NAMALWA (cell line): Measurements from ENCODE around the gene TNNI3K.

Source experiments
- DNase-seq: peaks from one replicate; pipeline ENCODE4 v3.0.0-alpha.2; 2015; ENCODE audit warnings: low spot score

The TNNI3K gene

DNA sequence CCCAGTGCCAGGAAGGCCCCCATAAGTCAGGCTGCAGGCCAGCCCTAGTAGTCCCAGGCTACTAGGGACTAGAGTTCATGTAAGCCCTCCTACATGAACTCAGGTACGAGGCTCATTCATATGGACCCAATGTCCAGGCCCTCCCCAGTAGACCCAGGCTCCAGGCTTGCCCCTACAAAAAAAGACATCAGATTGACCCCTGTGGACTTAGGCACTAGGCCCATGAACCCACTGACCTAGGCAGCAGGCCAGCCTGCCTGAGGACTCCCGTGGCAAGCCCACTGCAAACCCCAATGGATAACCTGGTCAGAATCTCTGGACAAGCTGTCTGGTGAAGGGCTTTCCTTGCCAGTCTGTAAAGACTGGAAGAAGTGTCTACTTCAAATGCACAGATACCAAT, 51.2 kb downstream of the TNNI3K start:
- no peak for DNase-seq

DNA sequence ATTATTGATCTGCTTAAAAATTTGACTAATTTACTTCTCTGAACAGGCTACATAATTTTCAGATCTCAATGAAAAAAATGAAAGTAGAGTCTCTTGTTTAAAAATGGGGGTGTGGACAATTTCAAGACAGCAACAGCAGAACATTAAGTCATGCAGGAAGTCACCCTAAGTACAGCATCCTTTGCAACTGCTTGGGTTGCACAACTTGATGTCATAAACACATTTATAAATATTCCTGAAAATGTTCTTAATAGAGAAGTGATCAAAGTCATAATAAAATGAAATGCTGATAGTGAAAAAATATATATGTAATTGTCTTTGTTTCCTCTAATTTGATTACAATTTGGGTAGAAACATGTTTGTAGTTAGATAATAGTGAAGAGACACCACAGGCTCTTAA, 79.3 kb downstream of the TNNI3K start:
- no peak for DNase-seq

DNA sequence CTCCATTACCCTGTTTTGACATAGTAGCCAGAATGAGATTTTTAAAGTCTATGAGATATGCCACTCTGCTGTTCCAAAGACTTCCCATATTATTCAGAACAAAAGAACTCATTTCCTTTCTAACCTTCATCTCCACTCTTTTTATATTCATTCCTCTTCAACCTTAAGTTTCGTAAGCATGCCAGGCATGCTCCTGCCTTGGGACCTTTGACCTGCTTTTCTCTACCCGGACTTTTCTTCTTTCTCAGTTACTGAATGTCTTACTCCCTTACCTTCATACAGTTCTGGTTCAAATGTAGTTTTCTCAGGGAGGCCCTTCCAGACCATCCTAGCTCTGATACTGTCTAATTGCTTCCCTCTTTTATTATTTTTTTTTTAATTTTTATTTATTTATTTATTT, 81.1 kb downstream of the TNNI3K start:
- no peak for DNase-seq

DNA sequence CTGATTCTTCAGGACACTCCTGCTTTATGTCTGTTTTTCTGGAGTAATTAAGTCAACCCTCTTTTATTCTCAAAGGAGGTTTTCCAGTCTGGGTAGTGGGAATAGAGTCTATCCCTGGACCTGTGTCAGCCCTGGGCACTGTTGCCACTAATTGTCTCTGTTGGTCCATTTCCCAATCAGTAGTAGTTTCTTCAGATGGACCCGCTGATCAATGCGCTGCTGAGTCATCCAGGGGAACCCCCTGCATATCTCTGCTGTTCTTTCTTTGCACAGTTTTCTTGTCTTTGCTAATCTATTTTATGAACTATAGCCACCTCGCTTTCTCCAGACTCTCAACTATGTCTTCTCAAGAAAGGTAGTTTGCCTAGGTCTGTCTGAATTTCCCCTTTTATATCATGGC, 82.5 kb downstream of the TNNI3K start:
- no peak for DNase-seq

DNA sequence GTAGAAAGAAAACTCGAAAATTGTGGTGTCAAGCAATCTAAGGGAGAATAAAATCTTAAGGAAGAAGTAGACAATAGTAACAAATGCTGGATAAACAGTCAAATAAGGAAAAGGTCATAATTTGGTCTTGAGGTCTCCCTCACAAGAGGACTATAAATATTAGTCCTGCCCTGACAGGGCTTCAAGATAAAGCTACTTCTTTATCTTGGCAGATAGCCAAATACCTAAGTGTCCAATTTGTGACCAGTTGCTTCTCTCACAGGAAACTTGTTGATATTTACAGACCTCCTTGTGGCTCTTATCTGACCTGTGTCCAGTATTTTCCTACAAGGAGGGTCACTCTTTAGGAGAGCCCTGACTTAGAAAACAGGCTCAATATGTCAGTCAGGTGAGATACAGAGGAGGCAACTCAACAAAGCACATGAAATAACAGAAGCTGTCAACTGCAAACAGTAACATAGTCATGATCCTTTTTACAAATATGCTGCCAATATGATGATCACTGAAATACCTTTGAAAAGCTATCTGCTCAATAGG, 88.8 kb downstream of the TNNI3K start:
- DNase-seq, result no peak

DNA sequence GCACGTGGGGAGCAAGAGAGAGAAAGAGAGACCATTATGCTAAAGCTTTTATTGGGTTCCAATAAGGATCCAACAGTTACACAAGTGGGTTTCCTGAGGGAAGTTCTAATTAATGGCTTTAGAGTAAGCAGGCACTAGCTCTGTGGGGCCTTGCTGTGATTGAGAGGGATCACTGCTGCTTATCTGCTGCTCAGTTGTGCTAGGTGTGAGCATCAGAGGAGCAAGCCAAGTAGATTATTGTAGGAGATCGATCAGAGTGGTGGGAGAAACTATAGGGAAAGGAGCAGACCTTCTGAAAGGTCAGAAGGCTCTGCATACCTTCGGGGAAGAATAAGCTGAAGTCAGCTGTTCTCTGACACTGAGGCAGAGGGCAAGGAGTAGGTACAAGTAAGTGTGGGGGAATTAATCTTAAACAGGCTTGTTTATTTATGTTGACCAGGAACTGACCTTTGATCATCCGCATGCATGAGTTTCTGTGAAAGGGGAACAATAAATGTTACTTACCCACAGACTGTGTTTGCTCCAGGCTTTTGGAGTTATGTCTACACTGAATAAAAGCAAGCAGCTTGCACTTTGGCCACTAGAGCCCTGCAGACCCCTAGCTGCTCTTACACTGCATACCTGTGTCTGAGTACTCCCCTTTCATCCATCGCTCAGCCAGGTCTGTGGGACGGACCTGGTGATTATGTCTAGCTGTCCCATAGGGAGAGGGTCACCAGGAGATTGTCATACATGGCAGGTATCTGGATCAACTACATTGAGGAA, 89.7 kb downstream of the TNNI3K start:
- no peak for DNase-seq

DNA sequence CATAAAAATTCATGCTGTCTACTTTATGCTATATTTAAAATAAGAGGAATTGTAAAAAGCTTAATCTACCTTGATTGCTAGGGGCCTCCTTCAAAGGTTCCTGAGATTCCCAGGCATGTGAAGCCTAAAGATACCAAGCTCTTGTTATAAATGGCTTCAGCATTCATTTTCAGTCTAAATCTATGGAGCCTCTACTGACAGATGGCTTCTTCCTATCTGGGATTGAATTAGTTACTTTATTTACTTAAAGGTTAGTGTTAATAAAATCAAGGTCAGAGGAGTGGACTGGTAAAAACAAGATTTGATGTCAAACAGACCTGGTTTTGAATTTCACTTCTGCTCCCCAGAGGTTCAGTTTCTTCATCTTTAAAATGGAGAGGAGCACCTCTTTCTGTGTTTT, 93.7 kb downstream of the TNNI3K start:
- no peak for DNase-seq

DNA sequence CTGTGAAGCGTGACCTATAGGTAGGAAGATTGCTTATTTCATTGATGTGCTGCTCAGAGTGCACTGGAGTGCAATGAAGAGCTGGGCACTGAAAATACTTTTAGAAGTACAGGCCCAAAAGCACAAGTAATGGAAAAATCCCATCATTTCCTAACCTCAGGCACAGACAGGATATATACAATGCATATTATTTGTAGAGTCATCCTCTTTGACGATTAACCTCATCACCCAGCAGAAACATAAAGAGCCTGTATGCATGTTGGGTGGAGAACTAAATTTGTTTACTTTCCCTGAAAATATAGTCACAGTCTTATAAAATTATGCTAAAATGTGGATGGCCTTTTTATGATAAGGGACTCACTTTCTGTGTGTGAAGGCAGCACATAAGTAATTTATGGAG, 98.1 kb downstream of the TNNI3K start:
- DNase-seq, result no peak

DNA sequence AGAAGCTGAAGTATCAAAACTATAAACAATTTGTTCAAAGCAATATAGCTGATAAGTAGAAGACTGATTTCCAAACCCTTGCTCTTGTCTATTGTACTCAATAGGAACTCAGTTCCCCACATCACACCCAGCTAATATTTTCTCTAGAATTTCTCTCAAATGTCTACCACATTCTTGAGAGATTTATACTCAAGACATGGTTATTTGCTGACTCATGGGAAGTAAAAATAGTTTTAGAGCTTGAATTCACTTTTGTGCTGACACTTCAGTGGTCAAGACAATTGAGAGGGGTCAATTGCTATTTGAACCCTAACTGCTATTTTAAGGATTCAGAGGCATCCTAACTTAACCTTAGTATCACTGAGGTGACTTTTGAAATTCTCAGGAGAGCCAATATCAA, 99.0 kb downstream of the TNNI3K start:
- DNase-seq, result no peak

DNA sequence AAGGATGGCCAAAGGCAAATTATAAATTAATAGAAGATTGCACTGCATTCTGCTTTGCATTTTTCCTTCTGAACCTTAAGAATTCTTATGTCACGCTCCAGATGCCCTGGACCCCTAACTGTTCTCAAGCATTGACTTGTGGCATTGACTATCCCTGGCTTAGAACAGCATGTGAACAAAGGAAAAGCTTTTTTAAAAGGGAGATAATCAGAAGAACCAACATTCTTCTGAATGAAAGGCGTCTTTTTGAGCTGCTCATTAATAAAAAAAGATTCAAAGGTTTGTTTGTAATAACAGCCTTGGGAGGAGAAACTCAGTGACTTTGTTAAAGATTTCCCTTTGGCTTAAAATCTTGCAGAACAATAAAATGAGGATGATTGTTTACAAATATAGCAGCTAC, 105.5 kb downstream of the TNNI3K start:
- no peak for DNase-seq

DNA sequence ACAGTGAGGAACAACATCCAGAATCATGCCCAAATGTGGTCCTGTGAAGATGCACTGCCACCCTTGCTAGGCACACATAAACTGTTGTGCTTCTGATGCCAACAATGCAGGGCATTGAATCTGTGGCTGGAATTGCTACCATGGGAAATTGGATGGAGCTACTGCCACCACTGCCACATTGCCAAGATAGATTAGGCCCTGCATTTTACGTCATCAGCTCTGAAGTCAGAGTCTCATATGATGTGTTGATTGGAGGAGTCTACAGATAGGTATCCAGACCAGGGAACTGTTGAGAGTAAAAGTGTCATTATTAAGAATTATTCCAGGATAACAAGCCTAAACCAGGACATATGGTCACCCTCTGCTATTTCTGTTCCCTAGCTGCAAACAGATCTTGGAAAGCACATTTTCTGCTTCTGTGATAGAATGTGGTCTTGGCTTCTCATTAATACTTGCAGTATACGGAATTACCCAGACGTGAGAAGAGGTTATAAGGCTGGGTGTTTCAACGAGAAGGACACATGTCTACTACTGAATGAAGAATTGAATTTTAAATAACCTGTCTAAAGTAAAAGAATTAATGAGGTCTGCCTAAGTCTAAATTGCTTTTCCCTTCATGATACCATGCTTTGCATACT, 106.6 kb downstream of the TNNI3K start:
- DNase-seq, result no peak

DNA sequence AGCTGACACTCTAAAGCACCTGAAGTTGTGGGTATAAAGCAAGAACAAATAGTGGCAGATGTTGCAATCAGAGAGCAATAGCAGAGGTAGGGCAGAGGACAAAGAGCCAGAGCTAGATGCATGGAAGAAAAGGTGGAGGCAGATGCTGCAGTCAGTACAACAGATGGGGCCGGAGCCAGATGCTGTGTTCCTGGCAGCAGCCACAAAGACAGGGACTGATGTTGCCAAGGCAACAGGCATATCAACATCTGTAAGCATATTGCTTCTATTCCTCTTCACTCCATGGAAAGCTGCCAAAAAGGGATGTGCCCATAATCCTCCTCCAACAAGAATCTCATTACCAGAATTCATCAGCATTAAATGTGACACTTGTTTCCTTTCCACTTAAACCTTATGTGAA, 108.0 kb downstream of the TNNI3K start:
- peak; percentile 4 for DNase-seq

DNA sequence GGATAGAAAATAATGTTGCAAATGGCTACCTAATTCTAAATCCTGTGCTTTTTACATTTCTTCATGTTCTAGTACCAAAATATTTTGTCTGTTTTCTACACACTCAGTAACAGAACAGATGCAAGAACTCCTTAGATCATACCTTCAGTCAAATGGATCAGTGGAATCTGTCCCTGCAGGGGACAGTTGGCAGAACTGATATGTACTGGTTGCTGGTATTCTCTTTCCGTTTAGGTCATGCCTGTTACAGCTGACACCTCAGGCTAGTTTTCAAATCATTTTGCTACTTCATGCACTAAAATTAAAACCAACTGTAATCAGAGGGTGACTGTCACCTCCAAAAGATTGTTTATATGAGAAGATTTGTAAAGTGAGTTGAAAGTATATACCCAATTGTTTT, 109.2 kb downstream of the TNNI3K start:
- DNase-seq, result no peak

DNA sequence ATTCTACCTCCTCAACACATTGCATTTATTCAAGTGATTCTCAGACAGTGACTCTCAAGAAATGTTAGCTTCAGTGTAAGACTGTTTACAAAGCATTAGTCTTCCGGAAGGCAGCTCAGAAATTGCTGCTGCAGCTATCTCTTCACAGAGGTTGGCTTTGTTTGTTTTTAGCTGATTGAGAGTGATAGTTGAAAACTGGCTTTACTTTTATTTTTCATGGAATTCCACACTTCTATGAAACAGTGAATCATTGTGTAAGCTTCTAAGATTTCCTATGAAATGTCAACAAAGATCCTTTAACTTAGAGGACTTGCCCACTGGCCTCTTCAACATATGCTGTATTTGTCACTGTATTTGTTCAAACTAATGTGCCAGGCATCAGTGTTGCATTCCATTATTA, 121.3 kb downstream of the TNNI3K start:
- no peak for DNase-seq

DNA sequence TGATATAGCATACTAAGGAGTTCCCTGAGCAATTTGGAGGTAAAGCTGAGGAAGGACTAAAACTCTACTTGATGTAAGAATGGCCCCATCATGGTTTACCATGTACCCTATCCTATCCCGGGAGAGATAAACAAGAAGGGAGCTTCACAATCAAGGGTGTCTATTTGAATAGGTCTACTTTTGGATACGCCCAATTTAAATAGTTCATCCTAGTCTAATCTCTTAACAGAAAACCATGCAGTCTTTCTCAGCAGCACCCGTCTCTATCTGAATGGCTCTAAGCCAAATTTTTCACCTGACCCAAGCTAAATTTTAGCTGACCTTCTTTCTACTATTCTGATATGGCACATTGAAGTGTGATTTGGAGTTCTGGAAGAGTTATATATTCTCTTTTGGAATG, 122.0 kb downstream of the TNNI3K start:
- no peak for DNase-seq

DNA sequence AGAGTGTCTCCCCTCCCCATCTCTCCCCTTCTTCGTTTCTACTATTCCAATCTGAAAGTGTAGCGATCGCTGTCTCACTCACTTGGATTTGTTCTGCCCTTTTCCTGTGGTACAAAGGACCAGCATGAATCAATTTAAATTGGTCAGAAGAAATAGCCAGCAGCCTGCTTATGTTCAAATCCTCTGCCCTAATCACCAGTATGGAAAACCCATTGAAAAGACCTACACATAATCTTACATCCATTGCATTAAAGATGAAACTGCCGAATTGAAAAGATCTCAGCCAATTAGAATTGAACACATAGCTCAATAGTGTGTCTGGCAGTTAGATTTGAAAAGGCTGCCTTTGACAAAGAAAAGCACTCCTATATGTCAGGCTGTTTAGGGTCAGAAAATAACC, 122.6 kb downstream of the TNNI3K start:
- DNase-seq, result no peak

DNA sequence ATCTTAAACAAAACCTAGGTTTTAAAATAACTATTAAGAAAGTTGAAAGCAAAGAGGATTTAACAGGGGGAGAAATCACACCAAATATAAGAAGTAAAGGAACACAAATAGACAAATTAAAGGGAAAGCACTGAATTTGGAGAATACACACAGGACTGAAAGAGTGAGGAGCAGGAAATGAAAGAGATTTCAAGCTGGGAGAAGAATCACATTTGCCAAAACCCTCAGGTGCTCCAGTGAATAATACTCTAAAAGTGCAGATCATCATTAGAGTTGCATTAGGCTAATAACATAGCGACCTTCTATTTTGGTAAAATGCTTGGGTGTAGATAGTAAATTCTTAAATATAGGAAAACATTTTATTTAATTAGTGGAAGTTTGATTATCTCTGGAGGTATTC, 127.5 kb downstream of the TNNI3K start:
- DNase-seq, result no peak

DNA sequence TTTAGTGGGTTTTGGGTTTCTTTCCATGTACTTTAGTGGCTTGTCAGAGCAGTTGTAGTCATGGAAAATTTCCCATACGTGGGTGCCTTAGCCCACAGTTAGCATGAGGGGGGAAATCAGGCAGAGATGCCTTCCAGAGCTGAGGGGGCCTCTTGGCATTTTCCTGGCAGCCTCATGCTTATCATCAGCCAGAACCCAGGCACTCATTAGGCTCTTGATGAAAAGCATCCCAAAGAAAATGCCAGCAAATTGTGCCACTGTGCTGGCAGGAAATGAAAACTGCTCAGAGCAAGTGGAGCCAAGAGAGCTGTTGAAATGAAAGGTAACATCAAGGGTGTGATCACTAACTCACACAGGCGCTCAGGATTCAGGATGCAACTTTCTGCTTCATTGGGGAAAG, 128.0 kb downstream of the TNNI3K start:
- DNase-seq, result no peak

DNA sequence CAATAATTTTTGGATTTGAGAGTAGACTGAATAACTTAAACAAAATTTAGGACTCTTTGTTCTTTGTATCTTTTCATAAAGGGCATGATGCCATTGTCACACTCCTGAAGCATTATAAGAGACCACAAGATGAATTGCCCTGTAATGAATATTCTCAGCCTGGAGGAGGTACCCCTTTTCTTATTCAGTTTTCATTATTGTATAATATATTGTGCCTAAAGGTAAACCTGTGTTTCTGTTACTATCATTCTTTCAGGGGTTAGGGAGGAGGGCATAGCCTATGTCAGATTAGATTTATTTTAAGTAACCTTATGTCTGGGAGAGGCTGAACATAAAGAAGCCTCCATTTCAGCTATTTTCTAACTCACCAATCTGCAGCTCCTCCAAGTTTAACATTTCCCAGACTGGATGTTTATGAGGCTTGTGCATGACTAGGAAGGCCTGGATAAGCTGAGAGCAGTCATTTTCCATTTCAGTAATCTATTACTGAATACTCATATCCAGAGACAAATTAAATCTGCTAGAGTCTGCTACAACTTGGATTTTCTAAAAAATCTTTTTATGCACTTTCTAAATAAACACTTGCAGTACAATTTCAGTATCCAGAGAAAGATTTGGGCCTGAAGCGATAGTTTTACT, 132.1 kb downstream of the TNNI3K start:
- no peak for DNase-seq

DNA sequence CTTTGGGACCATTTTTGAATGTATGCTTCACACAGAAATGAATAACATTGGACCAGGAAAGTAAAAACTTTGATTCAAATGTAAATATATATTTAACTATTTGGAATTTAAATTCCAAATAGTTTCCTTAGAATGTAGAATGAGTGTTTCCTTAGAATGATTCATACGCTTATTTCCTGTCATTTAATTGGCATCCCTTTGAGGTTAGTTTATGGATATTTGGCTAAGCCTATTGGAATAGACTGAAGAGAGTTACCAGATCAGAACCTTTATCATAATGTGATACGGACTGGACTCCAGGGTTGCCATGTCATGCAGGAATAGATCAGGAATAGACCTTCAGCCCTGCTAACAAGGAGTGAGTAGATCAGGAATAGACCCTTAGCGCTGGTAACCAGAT, 133.1 kb downstream of the TNNI3K start:
- no peak for DNase-seq

DNA sequence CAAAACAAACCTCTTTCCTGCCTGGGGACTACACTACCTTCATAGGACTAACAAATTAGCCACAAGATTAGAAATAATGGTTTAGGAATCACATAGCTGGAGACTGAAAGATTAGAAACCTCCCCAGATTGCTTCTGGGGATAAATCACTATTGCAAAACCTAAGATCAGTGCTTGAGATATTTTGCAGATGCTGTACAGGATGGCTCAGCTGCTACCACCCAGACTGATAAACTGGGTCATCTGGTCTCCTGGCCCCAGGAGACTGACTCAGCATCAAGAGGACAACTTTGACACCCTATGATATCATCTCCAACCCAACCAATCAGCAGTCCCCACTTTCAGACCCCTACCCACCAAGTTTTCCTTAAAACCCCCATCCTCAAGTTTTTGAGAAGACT, 140.2 kb downstream of the TNNI3K start:
- DNase-seq, result no peak

DNA sequence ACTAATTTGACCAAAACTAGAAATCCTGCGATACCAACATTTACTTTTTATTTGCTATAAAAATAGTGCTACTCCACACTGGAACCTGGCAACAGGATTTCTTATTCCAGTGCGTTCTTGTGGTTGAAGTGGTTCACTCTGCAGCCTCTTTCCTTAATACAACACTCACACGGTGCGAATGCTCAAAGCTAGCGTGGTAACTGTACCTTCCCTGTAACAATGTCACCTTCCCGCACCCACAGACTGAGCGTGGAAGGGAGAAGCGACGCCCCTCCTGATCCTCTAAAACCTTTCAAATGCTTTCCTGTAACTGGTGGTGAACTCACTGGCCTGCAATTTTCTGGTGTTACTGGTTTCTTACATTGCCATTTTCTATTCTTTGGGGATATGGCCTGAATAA, 145.1 kb downstream of the TNNI3K start:
- no peak for DNase-seq

DNA sequence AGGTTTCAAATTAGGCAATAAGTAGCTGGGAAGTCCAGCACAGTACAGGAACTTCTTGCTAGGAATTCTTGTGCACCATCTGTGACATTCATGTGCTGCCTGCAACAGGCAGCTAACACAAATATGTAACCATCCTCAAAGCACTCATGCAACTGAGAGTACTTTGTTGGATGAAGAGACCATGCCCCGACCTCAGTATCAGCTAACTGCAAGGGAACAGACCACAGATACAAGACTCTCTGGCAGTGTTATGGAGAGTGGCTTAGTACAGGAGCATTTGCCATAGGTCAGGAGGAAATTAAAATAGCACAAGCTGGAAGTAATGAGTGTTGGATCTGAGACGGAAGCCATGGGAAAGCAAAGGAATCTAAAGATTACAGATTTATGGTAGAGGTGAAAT, 153.7 kb downstream of the TNNI3K start:
- no peak for DNase-seq
